Large intestine (tissue), 3 donors: ENCODE results near the gene CAVIN1. TPM values are rescaled to one million over a fixed set of nuclear protein-coding genes. Genes with fewer than 3 reads are reported as not detected.
"Not testable (repeated sequence)": the region's sequence is repeated elsewhere in the genome, so short reads cannot be mapped to it uniquely, and the experiment has no call there.

Experiments
- DNase-seq, 2 donors: peaks; one replicate each; pipeline versions ENCODE4 v3.0.0 to v3.0.0-alpha.2; 2013
- H3K27ac ChIP-seq: one replicate; pipeline ENCODE4 v1.5.1; 2013; ENCODE audit warnings: low read length
- H3K27me3 ChIP-seq: 2 replicates; pipeline ENCODE4 v1.6.1; 2013; ENCODE audit warnings: low read length; ENCODE audit not compliant: control insufficient read depth, insufficient read depth
- H3K36me3 ChIP-seq: 2 replicates; pipeline ENCODE4 v1.6.1; 2013; ENCODE audit warnings: low read length; ENCODE audit not compliant: control insufficient read depth, insufficient read depth
- H3K4me1 ChIP-seq: one replicate; pipeline ENCODE4 v1.6.1; 2013; ENCODE audit warnings: low read length; ENCODE audit not compliant: control insufficient read depth, insufficient read depth
- H3K4me3 ChIP-seq: one replicate; pipeline ENCODE4 v1.5.1; 2013; ENCODE audit warnings: low read length
- H3K9me3 ChIP-seq: one replicate; pipeline ENCODE4 v1.6.1; 2013; ENCODE audit warnings: mild to moderate bottlenecking, low read depth, low read length, moderate library complexity; ENCODE audit not compliant: control insufficient read depth
- WGBS: methylation state at CpG from one replicate; pipeline ENCODE4 v1.1.5; 2013; ENCODE audit warnings: low lambda C conversion rate; ENCODE audit not compliant: insufficient coverage; 5-methylcytosine and 5-hydroxymethylcytosine counted together
- polyA plus RNA-seq: library from polyadenylated mRNA; unstranded; fragments of 120-200 nt; gene quantifications from one replicate; pipeline ENCODE4 v1.2.1, GENCODE V29; 2013

Gene CAVIN1
- polyA plus RNA-seq, 1 donor = 71.0 TPM

- Histone ChIP-seq H3K27me3 (no peaks in the 10 kb centered on the region), H3K27ac (peak overlapping the region; percentile 59), H3K36me3 (peaks cover 5% of the 10 kb centered on the region), H3K4me1 (peaks cover 5% of the 10 kb centered on the region), H3K9me3 (no peaks in the 10 kb centered on the region), H3K4me3 (no peak overlapping the region)
- WGBS = 25% methylated on average over 2 of the region's 5 CpGs
- DNase-seq = peak; percentile 33 to 74
These were observed 33.4 kb upstream of the CAVIN1 start for GRCh38 chr17:42456223-42457106.

DNA sequence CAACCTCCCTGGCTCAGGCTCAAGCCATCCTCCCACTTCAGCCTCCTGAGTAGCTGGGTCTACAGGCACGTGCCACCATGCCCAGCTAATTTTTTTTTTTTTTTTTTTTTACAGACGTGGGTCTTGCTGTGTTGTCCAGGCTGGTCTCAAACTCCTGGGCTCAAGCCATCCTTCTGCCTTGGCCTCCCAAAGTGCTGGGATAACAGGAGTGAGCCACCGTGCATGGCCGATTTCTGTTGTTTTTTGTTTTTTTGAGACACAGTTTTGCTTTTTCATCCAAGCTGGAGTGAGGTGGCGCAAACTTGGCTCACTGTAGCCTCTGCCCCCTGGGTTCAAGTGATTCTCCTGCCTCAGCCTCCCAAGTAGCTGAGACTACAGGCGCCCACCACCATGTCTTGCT lies 31.9 kb upstream of the CAVIN1 start:
- H3K4me1 ChIP-seq, H3K4me3 ChIP-seq, H3K27ac ChIP-seq, H3K27me3 ChIP-seq, DNase-seq, H3K9me3 ChIP-seq, H3K36me3 ChIP-seq: not testable (repeated sequence)
- 90% methylated on average over 2 of the region's 6 CpGs for WGBS

- WGBS = 59% methylated on average over 2 of the region's 2 CpGs
- no peaks in the 10 kb centered on the region for H3K27me3 ChIP-seq
- no peak overlapping the region for H3K27ac ChIP-seq
These were observed 30.4 kb upstream of the CAVIN1 start for GRCh38 chr17:42453439-42453838.

DNA sequence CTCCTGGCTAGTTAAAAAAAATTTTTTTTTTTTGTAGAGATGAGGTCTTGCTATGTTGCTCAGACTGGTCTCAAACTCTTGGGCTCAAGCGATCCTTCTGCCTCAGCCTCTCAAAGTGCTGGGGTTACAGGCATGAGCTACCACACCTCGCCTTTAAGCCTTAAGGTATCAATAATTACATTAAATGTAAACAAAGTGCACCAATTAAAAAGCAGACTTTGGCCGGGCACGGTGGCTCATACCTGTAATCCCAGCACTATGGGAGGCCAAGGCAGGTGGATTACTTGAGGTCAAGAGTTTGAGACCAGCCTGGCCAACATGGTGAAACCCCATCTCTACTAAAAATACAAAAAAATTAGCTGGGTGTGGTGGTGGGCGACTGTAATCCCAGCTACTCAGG lies 28.2 kb upstream of the CAVIN1 start:
- not testable (repeated sequence) for H3K4me1 ChIP-seq, DNase-seq, H3K4me3 ChIP-seq, H3K36me3 ChIP-seq, H3K27me3 ChIP-seq, H3K27ac ChIP-seq, H3K9me3 ChIP-seq
- no CpG with 5 or more reads among the region's 5 CpGs for WGBS

More at GRCh38 chr17:42453439-42453838, 30.4 kb upstream of the CAVIN1 start:
- Histone ChIP-seq H3K9me3 (peaks cover 4% of the 10 kb centered on the region), H3K4me1 (peaks cover 5% of the 10 kb centered on the region), H3K36me3 (no peaks in the 10 kb centered on the region), H3K4me3 (no peak overlapping the region)
- no peak for DNase-seq

GRCh38 chr17:42449838-42450237 lies 26.8 kb upstream of the CAVIN1 start:
- H3K36me3 ChIP-seq, H3K9me3 ChIP-seq, H3K27me3 ChIP-seq, DNase-seq, H3K27ac ChIP-seq, H3K4me3 ChIP-seq, H3K4me1 ChIP-seq: not testable (repeated sequence)
- WGBS = no CpG with 5 or more reads among the region's 2 CpGs

GRCh38 chr17:42449176-42449575 lies 26.1 kb upstream of the CAVIN1 start:
- H3K27me3 ChIP-seq, DNase-seq, H3K27ac ChIP-seq, H3K4me3 ChIP-seq, H3K9me3 ChIP-seq, H3K36me3 ChIP-seq, H3K4me1 ChIP-seq: not testable (repeated sequence)
- WGBS = no CpG with 5 or more reads among the region's 27 CpGs

DNA sequence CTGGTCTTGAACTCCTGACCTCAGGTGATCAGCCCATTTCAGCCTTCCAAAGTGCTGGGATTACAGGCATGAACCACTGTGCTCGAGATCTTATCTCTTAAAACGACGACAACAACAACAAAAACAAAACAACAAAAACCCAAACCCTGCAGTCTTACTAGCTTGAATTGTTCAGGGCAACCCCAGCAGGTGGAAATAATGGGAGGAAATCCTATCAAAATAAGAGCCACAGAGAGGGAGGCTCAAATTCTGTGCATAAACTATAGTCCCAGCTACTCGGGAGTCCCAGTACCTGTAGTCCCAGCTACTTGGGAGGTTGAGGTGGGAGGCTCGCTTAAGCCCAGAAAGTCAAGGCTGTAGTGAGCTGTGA lies 19.1 kb upstream of the CAVIN1 start:
- Histone ChIP-seq H3K4me1 (peaks cover 4% of the 10 kb centered on the region), H3K4me3 (no peak overlapping the region), H3K36me3 (no peaks in the 10 kb centered on the region), H3K27ac (peak overlapping the region; percentile 58), H3K27me3 (no peaks in the 10 kb centered on the region), H3K9me3 (no peaks in the 10 kb centered on the region)
- no peak for DNase-seq
- WGBS = no CpG with 5 or more reads among the region's 5 CpGs

DNA sequence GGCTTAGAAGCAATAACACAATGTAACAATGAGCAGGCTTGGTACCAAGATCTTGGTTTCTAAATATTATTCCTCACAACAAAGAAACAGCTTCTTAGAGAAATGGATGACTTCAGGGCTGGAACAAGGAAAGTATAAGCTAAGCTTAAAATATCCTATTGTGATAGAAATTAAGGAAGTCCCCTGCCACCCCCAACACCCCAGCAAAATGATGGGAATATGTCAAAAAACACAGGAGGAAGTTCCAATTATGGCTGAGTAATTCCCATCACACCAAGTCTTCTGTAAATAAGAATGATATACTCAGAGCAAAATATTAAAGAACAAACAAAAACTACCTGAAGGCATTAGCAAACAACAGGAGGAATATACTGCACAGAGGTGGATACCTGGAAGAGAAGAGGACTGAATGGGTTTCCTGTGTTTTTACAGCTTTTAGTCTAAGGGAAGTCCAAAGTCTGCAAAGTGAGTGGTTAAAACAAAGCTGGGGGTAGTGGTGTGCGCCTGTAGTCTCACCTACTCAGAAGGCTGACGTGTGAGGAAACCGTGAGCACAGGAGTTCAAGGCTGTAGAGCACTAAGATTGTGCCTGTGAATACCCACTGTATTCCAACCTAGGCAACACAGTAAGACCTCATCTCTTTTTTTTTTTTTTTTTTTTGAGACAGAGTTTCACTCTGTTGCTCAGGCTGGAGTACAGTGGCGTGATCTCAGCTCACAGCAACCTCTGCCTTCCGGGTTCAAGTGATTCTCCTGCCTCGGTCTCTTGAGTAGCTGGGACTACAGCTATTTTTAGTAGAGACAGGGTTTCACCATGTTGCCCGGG lies 18.5 kb upstream of the CAVIN1 start:
- Histone ChIP-seq H3K4me1 (peaks cover 4% of the 10 kb centered on the region), H3K4me3 (no peak overlapping the region), H3K36me3 (no peaks in the 10 kb centered on the region), H3K9me3 (no peaks in the 10 kb centered on the region), H3K27ac (peak overlapping the region; percentile 58), H3K27me3 (no peaks in the 10 kb centered on the region)
- peak; percentile 57 to 85 for DNase-seq
- no CpG with 5 or more reads among the region's 7 CpGs for WGBS

GRCh38 chr17:42438600-42439567 lies 15.8 kb upstream of the CAVIN1 start:
- WGBS = no CpG with 5 or more reads among the region's 9 CpGs
- no peak for DNase-seq
- Histone ChIP-seq H3K9me3 (no peaks in the 10 kb centered on the region), H3K27ac (no peak overlapping the region), H3K4me3 (no peak overlapping the region), H3K36me3 (no peaks in the 10 kb centered on the region), H3K4me1 (peaks cover 4% of the 10 kb centered on the region), H3K27me3 (no peaks in the 10 kb centered on the region)

DNA sequence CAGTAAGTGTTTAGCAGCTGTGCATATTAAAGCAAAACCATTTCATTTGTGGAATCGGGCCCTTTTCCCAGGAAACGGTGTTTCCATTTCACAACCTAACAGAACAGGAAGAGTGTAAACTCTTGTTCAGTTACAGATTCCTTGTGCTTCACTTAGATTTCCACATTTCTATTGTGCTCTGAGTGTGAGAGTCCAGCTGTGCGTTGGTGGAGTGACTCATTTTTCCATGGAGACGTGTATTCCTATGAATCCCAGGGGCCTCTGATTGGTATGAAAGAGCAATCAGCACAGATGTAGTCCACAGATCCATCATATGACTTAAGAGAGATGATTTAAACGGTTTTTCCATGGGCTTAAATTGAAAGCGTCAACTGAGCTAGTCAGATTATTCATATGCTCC lies 13.3 kb upstream of the CAVIN1 start:
- peak overlapping the region; percentile 53 for H3K27ac ChIP-seq
- 100% methylated on average over 2 of the region's 6 CpGs for WGBS
- H3K4me1 ChIP-seq = peaks cover 3% of the 10 kb centered on the region
- no peaks in the 10 kb centered on the region for H3K27me3 ChIP-seq
- no peaks in the 10 kb centered on the region for H3K36me3 ChIP-seq
- no peaks in the 10 kb centered on the region for H3K9me3 ChIP-seq
- no peak overlapping the region for H3K4me3 ChIP-seq
- DNase-seq = peak; percentile 27 to 63
